Caco-2 (cell line): ENCODE results near the gene ZAR1L. TPM values are rescaled to one million over a fixed set of nuclear protein-coding genes. Genes with fewer than 3 reads are reported as not detected.

Source experiments
- BruUV-seq: library from RNA; stranded (reverse); fragments of 400-500 nt; replicated peaks from 2 replicates; lab custom pipeline; 2021; lab: Mats Ljungman, UMichigan
- CTCF ChIA-PET: fragments of 300-600 bp; sonication (Branson Sonifier 250); formaldehyde crosslinking; loops from one replicate; lab custom pipeline; 2022; ENCODE audit warnings: antibody characterized with exemption; lab: Charles Lee
- POLR2A ChIA-PET: fragments of 300-600 bp; sonication (Branson Sonifier 250); formaldehyde crosslinking; loops from one replicate; lab custom pipeline; 2022; ENCODE audit warnings: antibody characterized with exemption; lab: Charles Lee
- DNase-seq, 2 experiments: peaks; one replicate each; pipeline versions ENCODE4 v3.0.0 to v3.0.0-alpha.2; 2020 to 2022
- H3K27me3 ChIP-seq: replicated peaks from 2 replicates; pipeline ENCODE4 v1.6.0; 2011; ENCODE audit warnings: low read length; ENCODE audit not compliant: control insufficient read depth, insufficient read depth
- H3K36me3 ChIP-seq: 2 replicates; pipeline ENCODE4 v1.5.1; 2011; ENCODE audit warnings: low read length; ENCODE audit not compliant: control insufficient read depth, insufficient read depth
- H3K4me1 ChIP-seq: fragments of 250-450 bp; sonication (Bioruptor Pico); 2 replicates; pipeline ENCODE4 v1.5.1; 2020; ENCODE audit warnings: mild to moderate bottlenecking
- H3K4me3 ChIP-seq: 2 replicates; pipeline ENCODE4 v1.5.1; 2011; ENCODE audit warnings: low read depth, mild to moderate bottlenecking, control low read depth, low read length
- H3K9me3 ChIP-seq: fragments of 250-450 bp; sonication (Bioruptor Pico); 2 replicates; pipeline ENCODE4 v1.5.1; 2020; ENCODE audit warnings: mild to moderate bottlenecking, moderate library complexity
- H3K27ac Mint-ChIP-seq: one replicate; pipeline ENCODE4 v1.8.0; 2022; ENCODE audit warnings: mixed read lengths; ENCODE audit not compliant: unreplicated experiment
- H3K27me3 Mint-ChIP-seq: one replicate; pipeline ENCODE4 v1.8.0; 2022; ENCODE audit warnings: mixed read lengths; ENCODE audit not compliant: insufficient read depth, unreplicated experiment
- H3K36me3 Mint-ChIP-seq: one replicate; pipeline ENCODE4 v1.8.0; 2022; ENCODE audit warnings: mild to moderate bottlenecking, mixed read lengths; ENCODE audit not compliant: insufficient read depth, unreplicated experiment
- H3K4me1 Mint-ChIP-seq: one replicate; pipeline ENCODE4 v1.8.0; 2022; ENCODE audit warnings: low read depth, mixed read lengths; ENCODE audit not compliant: unreplicated experiment
- H3K4me3 Mint-ChIP-seq: one replicate; pipeline ENCODE4 v1.8.0; 2022; ENCODE audit warnings: mild to moderate bottlenecking, moderate library complexity, mixed read lengths; ENCODE audit not compliant: unreplicated experiment
- H3K9me3 Mint-ChIP-seq: one replicate; pipeline ENCODE4 v1.8.0; 2022; ENCODE audit warnings: mixed read lengths; ENCODE audit not compliant: unreplicated experiment
- CTCF ChIP-seq, 2 experiments: fragments of 200-600 bp in 1 of 2; IDR thresholded peaks; 1 replicate in 1 of 2; 2 replicates in 1 of 2; pipeline versions ENCODE4 v1.5.1 to v1.8.0; 2011 to 2022; ENCODE audit warnings: antibody characterized with exemption in 1 of 2, control low read depth in 1 of 2, inconsistent platforms in 1 of 2, low read depth in 1 of 2, low read length in 1 of 2, mild to moderate bottlenecking in 1 of 2, moderate library complexity in 1 of 2; ENCODE audit not compliant: insufficient read depth in 1 of 2, severe bottlenecking in 1 of 2, unreplicated experiment in 1 of 2
- intact Hi-C: fragments of 100-400 bp; cut with micrococcal nuclease; formaldehyde crosslinking; loops from one replicate; pipeline ENCODE4 v1.10.0; 2022; ENCODE audit not compliant: unreplicated experiment
- total RNA-seq: library from RNA; stranded (reverse); gene quantifications from 2 replicates; pipeline ENCODE4 v1.2.3, GENCODE V29; 2022

Gene ZAR1L
- total RNA-seq, 1 experiment from 2014 or later, result not detected

GRCh38 chr13:32323912-32324311 lies 8.7 kb upstream of the ZAR1L start:
- intact Hi-C loops, result no loop called here
- ChIA-PET CTCF (no interaction called here), POLR2A (no interaction called here)
- Mint-ChIP-seq H3K27me3 (no peaks in the 10 kb centered on the region), H3K4me1 (peaks cover 13% of the 10 kb centered on the region), H3K36me3 (peaks cover 35% of the 10 kb centered on the region), H3K9me3 (no peaks in the 10 kb centered on the region), H3K27ac (no peak overlapping the region), H3K4me3 (no peak overlapping the region)
- no peak for DNase-seq
- BruUV-seq, result no TSS peak
- Histone ChIP-seq H3K4me1 (peaks cover 13% of the 10 kb centered on the region), H3K27me3 (no peaks in the 10 kb centered on the region), H3K9me3 (no peaks in the 10 kb centered on the region), H3K4me3 (no peak overlapping the region), H3K36me3 (no peaks in the 10 kb centered on the region)
- TF ChIP-seq CTCF (IDR thresholded peaks at IDR 0.05; ENCODE audit: insufficient read depth in 1 of 2, low read depth in 1 of 2, low read length in 1 of 2, severe bottlenecking in 1 of 2, unreplicated experiment in 1 of 2), result no peak

DNA sequence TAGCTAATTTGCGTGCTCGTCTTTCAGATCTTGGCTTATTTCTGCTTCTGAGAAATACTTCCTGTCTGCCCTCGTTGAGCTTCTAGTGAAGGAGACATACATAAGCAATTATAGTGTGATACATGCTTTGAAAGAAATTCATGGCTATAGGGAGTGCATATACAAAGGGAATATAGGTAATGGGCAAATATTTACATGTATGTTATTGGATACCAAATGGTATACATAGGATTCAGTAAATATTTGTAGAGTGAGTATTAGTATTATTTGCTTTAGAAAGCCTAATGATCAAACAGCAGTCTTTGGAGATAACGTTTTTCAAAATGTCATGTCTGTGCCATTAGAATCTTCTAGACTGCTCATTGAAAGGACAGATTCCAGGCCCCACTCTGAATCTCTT lies 5.4 kb upstream of the ZAR1L start:
- Mint-ChIP-seq H3K36me3 (peaks cover 15% of the 10 kb centered on the region), H3K27me3 (no peaks in the 10 kb centered on the region), H3K9me3 (no peaks in the 10 kb centered on the region), H3K4me1 (peaks cover 13% of the 10 kb centered on the region), H3K4me3 (no peak overlapping the region), H3K27ac (no peak overlapping the region)
- Histone ChIP-seq H3K9me3 (no peaks in the 10 kb centered on the region), H3K4me3 (no peak overlapping the region), H3K27me3 (no peaks in the 10 kb centered on the region), H3K4me1 (peaks cover 20% of the 10 kb centered on the region), H3K36me3 (no peaks in the 10 kb centered on the region)
- CTCF ChIA-PET, result no interaction called here
- no TSS peak for BruUV-seq
- POLR2A ChIA-PET, result no interaction called here
- no peak for TF ChIP-seq CTCF (IDR thresholded peaks at IDR 0.05; ENCODE audit: insufficient read depth in 1 of 2, low read depth in 1 of 2, low read length in 1 of 2, severe bottlenecking in 1 of 2, unreplicated experiment in 1 of 2)
- intact Hi-C loops, result no loop called here
- DNase-seq, result no peak

GRCh38 chr13:32317716-32318465 lies 2.7 kb upstream of the ZAR1L start:
- DNase-seq, result no peak
- peaks cover 13% of the 10 kb centered on the region for H3K4me1 Mint-ChIP-seq
- POLR2A ChIA-PET, result no interaction called here
- H3K4me3 Mint-ChIP-seq, result no peak overlapping the region
- no peaks in the 10 kb centered on the region for H3K27me3 ChIP-seq
- intact Hi-C loops, result loop anchor here (5.0 kb wide), 1 partner anchor 109 kb away; the partner anchor contains the start of gene N4BP2L1
- H3K27ac Mint-ChIP-seq, result no peak overlapping the region
- H3K36me3 Mint-ChIP-seq, result peaks cover 18% of the 10 kb centered on the region
- H3K36me3 ChIP-seq, result 0 out of 2 replicates have a peak, but pooled peaks cover 2% of the 10 kb centered on the region
- no peak overlapping the region for H3K4me3 ChIP-seq
- CTCF ChIA-PET, result interaction anchor here (0.6 to 1.4 kb wide), 2 partner anchors 408 to 566 kb away, joined by 3 to 4 read pairs; no protein-coding TSS in a partner anchor
- TF ChIP-seq CTCF (IDR thresholded peaks at IDR 0.05; ENCODE audit: insufficient read depth in 1 of 2, low read depth in 1 of 2, low read length in 1 of 2, severe bottlenecking in 1 of 2, unreplicated experiment in 1 of 2), result no peak
- peaks cover 28% of the 10 kb centered on the region for H3K4me1 ChIP-seq
- H3K27me3 Mint-ChIP-seq, result no peaks in the 10 kb centered on the region
- no peaks in the 10 kb centered on the region for H3K9me3 Mint-ChIP-seq
- no TSS peak for BruUV-seq
- no peaks in the 10 kb centered on the region for H3K9me3 ChIP-seq
